ENCODE measurements around the gene INHBB. TPM values are rescaled to one million over a fixed set of nuclear protein-coding genes. Genes with fewer than 3 reads are reported as not detected.

The INHBB gene
- polyA plus RNA-seq, 1 donor from 2014 or later: not detected

GRCh38 chr2:120349440-120349921, 3.5 kb downstream of the INHBB start:
- H2AFZ ChIP-seq (ENCODE audit: low read depth, low read length): no peak overlapping the region
- TF ChIP-seq MXI1 (conservative IDR thresholded peaks at IDR 0.05; ENCODE audit: poor library complexity, severe bottlenecking): no peak
- no peak for TF ChIP-seq CTCF (IDR thresholded peaks at IDR 0.05; ENCODE audit: poor library complexity, severe bottlenecking)
- no peak for TF ChIP-seq EZH2 (IDR thresholded peaks at IDR 0.05; ENCODE audit: borderline replicate concordance, insufficient read depth, low read length, poor library complexity, severe bottlenecking)
- no peak for TF ChIP-seq SMC3 (conservative IDR thresholded peaks at IDR 0.05; ENCODE audit: poor library complexity)
- no peak for TF ChIP-seq RAD21 (conservative IDR thresholded peaks at IDR 0.05)
- no peak for TF ChIP-seq TAF1 (IDR thresholded peaks at IDR 0.05; ENCODE audit: low read depth)
- no peak for TF ChIP-seq REST (IDR thresholded peaks at IDR 0.05; ENCODE audit: borderline replicate concordance)
- no peaks in the 10 kb centered on the region for H3F3A ChIP-seq (ENCODE audit: insufficient read depth, low read length, poor library complexity, severe bottlenecking)
- H3K9me2 ChIP-seq (ENCODE audit: insufficient read depth, low read length): no peaks in the 10 kb centered on the region
- no peaks in the 10 kb centered on the region for H3K9me3 ChIP-seq (ENCODE audit: low read length)
- H3K9ac ChIP-seq (ENCODE audit: low read length): no peak overlapping the region
- H4K20me1 ChIP-seq (ENCODE audit: insufficient read depth): no peaks in the 10 kb centered on the region
- H3K79me2 ChIP-seq (replicated peaks; ENCODE audit: insufficient read depth, low read length): no peaks in the 10 kb centered on the region
- no peak overlapping the region for H3K27ac ChIP-seq (ENCODE audit: low read length)
- H3K4me3 ChIP-seq (ENCODE audit: low read length): no peak overlapping the region
- H3K36me3 ChIP-seq (ENCODE audit: insufficient read depth, low read length): no peaks in the 10 kb centered on the region
- no peak overlapping the region for H3K4me2 ChIP-seq (ENCODE audit: low read length)
- H3K27me3 ChIP-seq (ENCODE audit: insufficient read depth, low read depth, low read length): peaks cover 54% of the 10 kb centered on the region

DNA sequence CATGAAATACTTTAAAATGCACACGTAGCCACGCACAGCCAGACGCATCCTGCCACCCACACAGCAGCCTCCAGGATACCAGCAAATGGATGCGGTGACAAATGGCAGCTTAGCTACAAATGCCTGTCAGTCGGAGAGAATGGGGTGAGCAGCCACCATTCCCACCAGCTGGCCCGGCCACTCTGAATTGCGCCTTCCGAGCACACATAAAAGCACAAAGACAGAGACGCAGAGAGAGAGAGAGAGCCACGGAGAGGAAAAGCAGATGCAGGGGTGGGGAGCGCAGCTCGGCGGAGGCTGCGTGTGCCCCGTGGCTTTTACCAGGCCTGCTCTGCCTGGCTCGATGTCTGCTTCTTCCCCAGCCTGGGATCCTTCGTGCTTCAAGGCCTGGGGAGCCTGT, 4.1 kb downstream of the INHBB start:
- no peaks in the 10 kb centered on the region for H3F3A ChIP-seq (ENCODE audit: insufficient read depth, low read length, poor library complexity, severe bottlenecking)
- no peaks in the 10 kb centered on the region for H3K79me2 ChIP-seq (replicated peaks; ENCODE audit: insufficient read depth, low read length)
- no peak overlapping the region for H3K9ac ChIP-seq (ENCODE audit: low read length)
- H3K36me3 ChIP-seq (ENCODE audit: insufficient read depth, low read length): no peaks in the 10 kb centered on the region
- H3K27me3 ChIP-seq (ENCODE audit: insufficient read depth, low read depth, low read length): peaks cover 48% of the 10 kb centered on the region
- no peak overlapping the region for H3K4me3 ChIP-seq (ENCODE audit: low read length)
- TF ChIP-seq RAD21 (conservative IDR thresholded peaks at IDR 0.05): no peak
- no peak for TF ChIP-seq CTCF (IDR thresholded peaks at IDR 0.05; ENCODE audit: poor library complexity, severe bottlenecking)
- no peak for TF ChIP-seq EP300 (conservative IDR thresholded peaks at IDR 0.05; ENCODE audit: poor library complexity, severe bottlenecking)
- no peak for TF ChIP-seq EZH2 (IDR thresholded peaks at IDR 0.05; ENCODE audit: borderline replicate concordance, insufficient read depth, low read length, poor library complexity, severe bottlenecking)
- no peak for TF ChIP-seq REST (IDR thresholded peaks at IDR 0.05; ENCODE audit: borderline replicate concordance)
- no peak for TF ChIP-seq TAF1 (IDR thresholded peaks at IDR 0.05; ENCODE audit: low read depth)
- no peak for TF ChIP-seq SMC3 (conservative IDR thresholded peaks at IDR 0.05; ENCODE audit: poor library complexity)
- TF ChIP-seq POLR2AphosphoS5 (IDR thresholded peaks at IDR 0.05): no peak
- H4K20me1 ChIP-seq (ENCODE audit: insufficient read depth): no peaks in the 10 kb centered on the region
- H3K4me2 ChIP-seq (ENCODE audit: low read length): no peak overlapping the region
- H3K9me3 ChIP-seq (ENCODE audit: low read length): no peaks in the 10 kb centered on the region
- H2AFZ ChIP-seq (ENCODE audit: low read depth, low read length): no peak overlapping the region
- no peaks in the 10 kb centered on the region for H3K9me2 ChIP-seq (ENCODE audit: insufficient read depth, low read length)
- no peak overlapping the region for H3K27ac ChIP-seq (ENCODE audit: low read length)

Measured in neural cell (in vitro differentiated cells).